ENCODE measurements around the gene ABHD12B.

DNA sequence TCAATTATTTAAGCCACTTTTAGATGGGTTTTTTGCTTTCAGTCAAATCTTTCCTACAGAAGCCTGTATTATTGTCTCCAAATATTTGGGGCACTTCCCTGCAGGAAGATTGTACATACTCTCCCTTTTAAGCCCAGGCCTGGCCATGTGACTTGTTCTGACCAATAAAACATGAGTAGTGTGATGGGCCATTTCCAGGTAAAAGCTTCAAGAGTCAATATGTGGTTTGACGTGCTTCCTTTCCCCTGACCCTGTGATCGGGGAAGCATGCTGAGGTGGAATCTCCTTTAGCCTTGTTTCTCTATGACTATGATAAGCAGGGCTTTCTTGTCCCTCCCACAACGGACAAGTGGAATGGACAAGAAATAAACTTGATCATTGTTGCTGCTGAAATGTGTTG lies 26.7 kb upstream of the ABHD12B start:
- TF ChIP-seq, protein P1, sequence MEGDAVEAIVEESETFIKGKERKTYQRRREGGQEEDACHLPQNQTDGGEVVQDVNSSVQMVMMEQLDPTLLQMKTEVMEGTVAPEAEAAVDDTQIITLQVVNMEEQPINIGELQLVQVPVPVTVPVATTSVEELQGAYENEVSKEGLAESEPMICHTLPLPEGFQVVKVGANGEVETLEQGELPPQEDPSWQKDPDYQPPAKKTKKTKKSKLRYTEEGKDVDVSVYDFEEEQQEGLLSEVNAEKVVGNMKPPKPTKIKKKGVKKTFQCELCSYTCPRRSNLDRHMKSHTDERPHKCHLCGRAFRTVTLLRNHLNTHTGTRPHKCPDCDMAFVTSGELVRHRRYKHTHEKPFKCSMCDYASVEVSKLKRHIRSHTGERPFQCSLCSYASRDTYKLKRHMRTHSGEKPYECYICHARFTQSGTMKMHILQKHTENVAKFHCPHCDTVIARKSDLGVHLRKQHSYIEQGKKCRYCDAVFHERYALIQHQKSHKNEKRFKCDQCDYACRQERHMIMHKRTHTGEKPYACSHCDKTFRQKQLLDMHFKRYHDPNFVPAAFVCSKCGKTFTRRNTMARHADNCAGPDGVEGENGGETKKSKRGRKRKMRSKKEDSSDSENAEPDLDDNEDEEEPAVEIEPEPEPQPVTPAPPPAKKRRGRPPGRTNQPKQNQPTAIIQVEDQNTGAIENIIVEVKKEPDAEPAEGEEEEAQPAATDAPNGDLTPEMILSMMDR (IDR thresholded peaks at IDR 0.05), result no peak
- no peak for TF ChIP-seq POLR2A (IDR thresholded peaks at IDR 0.05)
- TF ChIP-seq POLR2AphosphoS5 (IDR thresholded peaks at IDR 0.05), result no peak

Measured in prostate gland (tissue), 2 donors.